Endometrial microvascular endothelial cells (primary cell): ENCODE results near the gene PLA2G5. TPM values are rescaled to one million over a fixed set of nuclear protein-coding genes. Genes with fewer than 3 reads are reported as not detected.
"Not testable (repeated sequence)": the region's sequence is repeated elsewhere in the genome, so short reads cannot be mapped to it uniquely, and the experiment has no call there.

Experiments
- in situ Hi-C: cut with HindIII; loops from 2 replicates; pipeline ENCODE4 v1.10.0; 2017; ENCODE audit warnings: low sequenced_read_pairs, low pct_unique_long_range_greater_than_20kb; ENCODE audit errors: inconsistent ontology term
- total RNA-seq: library from RNA; depleted of rRNA; stranded (reverse); fragments of >200 nt; gene quantifications from one replicate; pipeline ENCODE4 v1.2.3, GENCODE V29; 2015; ENCODE audit errors: inconsistent ontology term

PLA2G5 gene
- total RNA-seq, 1 donor from 2014 or later: 6.8 TPM

DNA sequence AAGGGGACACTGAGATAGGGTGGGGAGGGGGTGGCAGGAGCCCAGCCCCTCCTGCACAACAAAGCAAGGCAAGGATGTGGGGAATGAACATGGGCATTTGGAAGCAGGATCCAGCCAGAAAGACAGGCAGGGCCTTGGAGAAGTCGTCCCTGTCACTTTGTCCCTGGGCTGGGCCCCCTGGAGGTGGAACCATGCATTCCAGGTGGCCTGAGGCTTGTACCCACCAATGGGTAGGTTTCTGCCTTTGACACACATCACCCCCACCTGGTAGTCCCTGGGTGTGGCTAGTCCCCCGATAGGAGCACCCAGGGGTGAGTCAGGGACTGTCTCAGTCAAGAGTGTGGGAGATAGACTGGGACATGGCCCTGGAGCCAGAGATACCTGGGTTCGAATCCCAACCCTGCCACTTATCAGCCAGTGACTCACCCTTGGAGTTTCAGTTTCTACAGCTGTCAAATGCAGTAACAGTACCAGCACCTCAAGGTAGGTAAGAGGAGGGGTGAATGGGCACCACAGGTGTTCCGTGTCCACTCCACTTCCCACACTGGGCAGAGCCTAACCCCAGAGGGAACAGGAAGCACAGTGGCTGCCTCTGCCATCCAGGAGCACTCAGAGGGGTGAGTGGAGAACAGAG, 39.3 kb downstream of the PLA2G5 start:
- in situ Hi-C loops: no loop called here

GRCh38 chr1:20110679-20111078, 40.7 kb downstream of the PLA2G5 start:
- in situ Hi-C loops: no loop called here

DNA sequence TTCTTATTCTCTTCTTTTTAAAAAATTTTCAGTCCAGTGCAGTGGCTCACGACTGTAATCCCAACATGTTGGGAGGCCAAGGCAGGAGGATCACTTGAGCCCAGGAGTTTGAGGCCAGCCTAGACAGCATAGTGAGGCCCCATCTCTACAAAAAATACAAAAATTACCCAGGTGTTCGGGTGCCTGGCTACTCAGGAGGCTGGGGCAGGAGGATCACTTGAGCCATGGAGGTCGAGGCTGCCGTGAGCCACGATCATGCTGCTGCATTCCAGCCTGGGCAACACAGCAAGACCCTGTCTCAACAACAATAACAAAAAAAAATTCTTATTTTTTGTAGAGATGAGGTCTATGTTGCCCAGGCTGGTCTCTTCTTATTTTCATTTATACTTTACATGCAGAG, 41.5 kb downstream of the PLA2G5 start:
- in situ Hi-C loops: no loop called here

- in situ Hi-C loops: no loop called here
Observed at GRCh38 chr1:20112279-20113000, 42.4 kb downstream of the PLA2G5 start.

GRCh38 chr1:20114021-20114648, 44.1 kb downstream of the PLA2G5 start:
- in situ Hi-C loops: no loop called here

DNA sequence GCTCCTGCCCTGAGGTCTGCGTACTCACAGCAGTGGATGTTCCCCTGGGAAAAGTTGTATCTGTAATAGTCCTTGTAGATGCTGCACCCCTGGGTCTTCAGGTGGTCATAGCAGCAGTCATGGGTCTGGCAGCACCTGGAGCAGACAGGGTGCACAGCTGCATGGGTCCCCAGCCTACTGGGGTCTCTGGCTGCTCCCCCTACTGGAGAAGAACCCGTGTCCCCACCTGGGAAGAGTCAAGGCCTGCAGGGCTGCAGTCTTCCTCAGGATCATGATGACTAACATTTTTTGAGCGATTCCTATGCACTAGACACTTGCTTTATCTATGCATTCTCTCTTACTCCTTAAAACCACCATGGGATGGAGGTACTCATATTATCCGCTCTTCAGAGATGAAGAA, 45.5 kb downstream of the PLA2G5 start:
- in situ Hi-C loops: no loop called here

DNA sequence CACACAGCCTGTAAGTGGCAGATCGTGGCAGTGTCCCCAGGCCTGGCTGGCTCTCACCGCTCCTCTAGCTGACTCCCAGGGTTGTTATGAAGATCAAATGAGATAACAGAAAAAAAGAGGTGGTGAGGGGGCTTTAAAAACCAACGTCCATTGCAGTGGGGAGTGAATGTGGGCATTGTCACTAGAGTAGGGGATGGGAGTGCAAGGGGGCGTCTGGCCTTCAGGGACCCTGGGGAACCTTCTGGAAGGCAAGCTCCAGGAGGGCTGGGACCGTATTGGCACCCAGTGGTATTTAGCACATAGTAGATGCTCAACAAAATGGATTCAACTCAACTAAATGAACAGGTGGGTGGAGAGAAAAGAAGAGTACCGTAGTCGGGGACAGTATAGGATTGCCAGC, 45.9 kb downstream of the PLA2G5 start:
- in situ Hi-C loops: no loop called here

DNA sequence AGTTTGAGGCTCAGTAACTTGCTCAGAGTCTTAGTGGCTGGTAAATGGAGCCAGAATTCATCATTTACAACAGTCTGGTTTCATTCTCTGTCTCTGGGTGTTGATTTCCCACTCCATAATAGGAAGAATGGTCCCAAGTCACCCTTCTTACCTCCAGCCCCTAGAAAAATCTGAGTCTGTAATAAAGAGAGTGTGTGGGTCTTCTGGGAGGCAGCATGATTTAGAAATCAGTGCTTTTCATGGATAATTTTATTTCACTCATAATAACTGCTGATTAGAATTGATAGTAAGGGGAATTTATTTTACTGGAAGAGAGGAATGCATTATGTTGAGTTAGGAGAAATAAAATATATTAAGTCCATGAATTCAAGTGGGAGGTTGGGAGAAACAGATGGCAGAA, 47.2 kb downstream of the PLA2G5 start:
- in situ Hi-C loops: no loop called here

DNA sequence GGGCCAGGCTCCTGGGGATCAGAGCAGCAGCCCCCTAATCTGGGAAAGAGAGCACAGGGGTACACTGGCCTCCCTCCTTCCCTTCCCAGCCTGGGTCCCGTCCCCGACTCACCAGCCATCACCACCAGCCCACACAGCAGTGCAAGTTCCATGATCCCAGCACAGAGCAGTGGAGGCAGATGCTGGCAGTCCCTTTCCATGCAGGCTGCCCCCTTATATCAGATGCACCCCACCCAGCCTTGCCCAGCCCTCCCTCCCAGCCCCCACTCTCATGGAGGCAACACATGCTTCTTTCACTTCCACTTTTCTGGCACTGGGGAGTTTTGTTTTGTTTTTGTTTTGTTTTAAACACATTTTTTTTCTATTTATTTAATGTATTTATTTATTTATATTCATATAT, 49.4 kb downstream of the PLA2G5 start, which contains the start of gene PLA2G2D:
PLA2G2D (minus strand) TSS at position 190 of the 400 bp plus-strand sequence; CDS start at position 152, 38 bp downstream.
- in situ Hi-C loops: no loop called here

GRCh38 chr1:20120796-20121195, 50.8 kb downstream of the PLA2G5 start:
- in situ Hi-C loops: no loop called here

DNA sequence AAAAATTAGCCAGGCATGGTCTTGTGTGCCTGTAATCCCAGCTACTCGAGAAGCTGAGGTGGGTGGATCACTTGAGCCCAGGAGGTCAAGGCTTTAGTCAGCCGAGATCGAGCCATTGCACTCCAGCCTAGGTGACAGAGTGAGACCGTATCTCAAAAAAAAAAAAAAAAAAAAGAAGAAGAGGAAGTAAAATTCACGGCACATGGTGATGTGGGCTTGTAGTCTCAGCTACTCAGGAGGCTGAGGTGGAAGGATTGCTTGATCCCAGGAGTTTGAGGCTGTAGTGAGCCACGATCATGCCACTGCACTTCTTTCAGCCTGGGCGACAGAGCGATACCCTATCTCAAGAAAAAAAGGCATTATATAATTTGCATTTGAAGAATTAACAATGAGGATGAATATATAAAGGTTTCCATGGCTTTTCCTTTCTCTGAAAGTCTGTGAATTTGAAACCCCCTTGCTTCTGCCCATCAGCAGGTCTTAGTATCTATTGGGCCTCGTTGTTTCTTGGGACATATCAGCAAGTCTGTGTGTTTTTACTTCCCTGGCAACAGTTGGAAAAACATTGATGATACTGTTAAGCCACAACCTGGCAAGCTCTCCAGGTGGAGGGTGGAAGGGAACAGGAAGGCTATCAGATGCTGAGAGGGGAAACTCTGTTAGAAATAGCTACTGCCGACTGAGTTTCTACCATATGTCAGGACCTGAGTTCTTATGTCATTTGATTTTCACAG, 53.9 kb downstream of the PLA2G5 start:
- in situ Hi-C loops: no loop called here

- in situ Hi-C loops: no loop called here
Observed at GRCh38 chr1:20124456-20125057, 54.6 kb downstream of the PLA2G5 start.

DNA sequence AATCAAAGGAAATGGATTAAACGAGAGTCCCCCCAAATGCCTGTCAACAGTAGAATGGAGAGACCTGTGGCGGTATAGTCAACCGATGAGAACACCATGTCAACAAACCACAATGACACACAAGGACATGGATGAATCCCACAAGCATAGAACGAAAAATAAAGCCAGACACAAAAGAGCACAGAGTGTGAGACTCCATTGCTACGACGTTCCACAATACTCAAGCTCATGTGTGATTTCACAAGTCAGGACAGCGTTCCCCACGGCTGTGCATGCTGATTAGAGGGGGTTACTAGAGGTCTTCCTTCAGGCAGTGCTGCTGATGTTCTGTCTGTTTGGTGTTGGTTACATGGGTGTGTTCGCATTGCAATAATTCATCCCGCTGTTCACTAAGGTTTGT, 55.1 kb downstream of the PLA2G5 start:
- in situ Hi-C loops: no loop called here

DNA sequence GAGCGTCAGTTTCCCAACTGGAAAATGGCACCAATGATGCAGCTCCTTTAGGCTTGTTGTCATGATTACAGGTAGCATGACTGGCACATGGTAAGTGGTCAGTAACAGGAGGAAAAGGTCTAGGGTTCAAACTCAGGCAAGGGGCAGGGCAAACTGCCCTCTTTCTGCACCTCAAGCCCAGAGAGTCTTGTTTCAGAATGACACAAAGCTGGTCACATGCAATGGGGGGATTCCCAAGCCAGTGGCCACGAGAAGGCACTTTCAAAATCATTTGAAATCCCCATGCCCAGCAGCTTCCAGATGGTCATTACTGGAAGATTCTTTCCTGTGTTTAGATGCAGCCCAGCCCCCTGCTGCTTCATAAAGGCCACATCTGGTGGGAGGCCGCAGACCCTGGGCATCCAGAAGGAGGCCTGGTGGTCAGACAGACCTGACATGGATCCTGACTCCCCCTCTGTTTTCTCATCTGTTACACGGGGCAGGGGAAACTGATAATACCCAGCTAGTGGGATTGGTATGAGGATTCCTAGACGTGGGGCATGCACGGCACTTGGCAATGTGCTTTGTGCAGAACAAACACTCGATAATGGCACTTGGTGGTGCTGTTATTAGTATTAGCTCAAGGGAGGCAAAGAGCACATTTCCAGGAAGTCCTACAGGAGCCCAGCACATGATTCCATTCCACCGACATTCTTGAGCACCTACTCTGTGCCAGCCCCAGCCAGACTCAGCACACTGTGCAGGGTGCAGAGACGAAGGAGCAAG, 56.2 kb downstream of the PLA2G5 start:
- in situ Hi-C loops: no loop called here

GRCh38 chr1:20126806-20127440, 56.9 kb downstream of the PLA2G5 start:
- in situ Hi-C loops: no loop called here

GRCh38 chr1:20130518-20130917, 60.5 kb downstream of the PLA2G5 start:
- in situ Hi-C loops: not testable (repeated sequence)

DNA sequence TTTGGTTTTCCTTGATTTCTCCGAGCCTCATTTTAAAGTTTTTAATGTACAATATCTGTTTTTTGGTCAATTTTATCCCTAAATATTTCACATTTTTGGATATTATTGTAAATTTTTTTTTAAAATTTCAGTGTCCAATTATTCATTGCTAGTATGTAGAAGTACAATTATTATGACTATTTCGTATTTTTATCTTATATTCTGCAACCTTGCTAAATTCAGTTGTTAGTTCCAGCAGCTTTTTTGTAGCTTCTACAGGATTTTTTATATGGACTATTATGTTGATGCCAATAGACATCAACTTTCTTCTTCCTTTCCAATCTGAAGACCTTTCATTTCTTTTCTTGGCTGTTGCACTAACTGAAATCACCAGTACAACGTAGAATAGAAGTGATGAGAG, 65.0 kb downstream of the PLA2G5 start:
- in situ Hi-C loops: no loop called here

DNA sequence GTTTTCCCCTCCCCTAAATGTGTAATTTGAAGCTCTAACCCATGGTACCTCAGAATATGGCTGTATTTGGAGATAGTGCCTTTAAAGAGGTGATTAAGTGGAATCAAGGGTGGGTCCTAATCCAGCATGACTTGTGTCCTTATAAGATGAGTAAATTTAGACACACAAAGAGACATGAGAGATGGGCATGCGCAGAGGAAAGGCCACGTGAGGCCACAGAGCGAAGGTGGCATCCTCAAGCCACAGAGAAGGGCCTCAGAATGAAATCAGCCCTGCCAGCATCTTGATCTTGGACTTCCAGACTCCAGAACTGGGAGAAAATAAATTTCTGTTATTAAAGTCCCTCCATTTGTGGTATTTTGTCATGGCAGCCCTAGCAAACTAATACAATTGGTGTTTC, 66.3 kb downstream of the PLA2G5 start:
- in situ Hi-C loops: no loop called here
